ENCODE measurements around the gene AP3D1.

AP3D1 gene

DNA sequence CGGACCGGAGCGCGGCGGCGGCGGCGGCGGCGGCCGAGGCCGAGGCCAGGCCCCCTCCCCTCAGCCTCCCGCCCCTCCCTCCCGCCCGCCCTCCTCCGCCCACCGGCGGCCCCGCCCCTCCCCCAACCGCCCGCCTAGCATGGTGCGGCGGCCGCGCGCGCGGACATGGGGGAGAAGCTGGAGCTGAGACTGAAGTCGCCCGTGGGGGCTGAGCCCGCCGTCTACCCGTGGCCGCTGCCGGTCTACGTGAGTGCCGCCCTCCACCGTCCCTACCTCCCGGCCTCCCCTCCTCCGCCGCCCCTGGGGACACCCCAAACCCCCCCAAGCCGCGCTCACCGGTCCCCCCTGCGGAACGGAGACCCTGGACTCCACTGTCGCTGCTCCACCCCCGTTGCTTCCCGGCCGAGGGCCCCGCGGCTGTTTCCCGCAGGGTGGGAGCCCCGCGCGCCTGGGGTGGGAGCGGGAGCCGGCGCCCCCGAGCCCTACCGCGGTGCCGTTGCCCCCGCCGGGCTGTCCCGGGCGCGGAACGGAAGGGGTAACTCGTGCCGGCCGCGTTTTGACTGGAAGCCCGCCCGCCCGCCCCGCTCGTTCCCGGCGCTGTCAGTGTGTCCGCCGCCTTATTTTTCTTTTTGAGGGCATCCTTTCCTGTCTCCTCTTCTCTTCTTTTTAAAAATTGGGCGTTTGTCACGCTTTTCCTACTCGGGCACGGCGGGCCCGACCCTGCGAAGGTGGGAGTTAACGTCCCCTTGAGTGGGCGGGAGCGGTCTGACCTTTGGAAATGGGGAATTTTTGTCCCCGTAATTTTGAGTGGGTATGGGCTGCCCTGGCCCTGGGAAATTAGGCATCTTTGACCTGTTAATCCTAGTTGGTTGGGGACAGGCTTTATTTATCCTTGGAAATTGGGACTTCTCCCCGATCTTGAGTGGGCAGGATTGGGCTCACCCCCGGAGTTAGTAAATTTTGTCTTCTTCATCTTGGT is 12.9 kb upstream of the AP3D1 start:
- peak overlapping the region; percentile 79 for H3K4me3 ChIP-seq (ENCODE audit: low read depth, low read length)
- DNase-seq (ENCODE audit: low read depth), result no peak

DNA sequence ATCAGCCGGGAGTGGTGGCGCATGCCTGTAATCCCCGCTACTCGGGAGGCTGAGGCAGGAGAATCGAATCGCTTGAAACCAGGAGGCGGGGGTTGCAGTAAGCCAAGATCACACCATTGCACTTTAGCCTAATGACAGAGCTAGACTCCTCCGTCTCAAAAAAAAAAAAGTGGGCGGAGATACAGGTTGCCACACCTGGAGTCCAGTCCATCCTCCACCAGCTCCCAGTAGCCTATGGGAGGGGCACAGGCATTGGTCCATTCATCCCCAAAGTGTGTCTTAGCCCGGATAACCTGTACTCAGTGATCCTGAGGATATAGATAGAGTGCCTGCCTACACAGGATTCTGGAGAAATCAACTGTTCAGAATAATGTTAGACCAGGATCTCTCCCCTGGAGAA is 9.0 kb upstream of the AP3D1 start:
- DNase-seq (ENCODE audit: low read depth), result no peak
- H3K4me3 ChIP-seq (ENCODE audit: low read depth, low read length), result no peak overlapping the region

GRCh38 chr19:2157452-2157851 is 6.1 kb upstream of the AP3D1 start:
- H3K4me3 ChIP-seq (ENCODE audit: low read depth, low read length), result no peak overlapping the region
- DNase-seq (ENCODE audit: low read depth), result no peak

- DNase-seq (ENCODE audit: low read depth), result no peak
- H3K4me3 ChIP-seq (ENCODE audit: low read depth, low read length), result no peak overlapping the region
Measured at GRCh38 chr19:2154587-2155075, 3.3 kb upstream of the AP3D1 start.

- no peak for DNase-seq (ENCODE audit: low read depth)
- peak overlapping the region; percentile 99 for H3K4me3 ChIP-seq (ENCODE audit: low read depth, low read length)
Measured at GRCh38 chr19:2150794-2151338, 500 bp downstream of the AP3D1 start.

DNA sequence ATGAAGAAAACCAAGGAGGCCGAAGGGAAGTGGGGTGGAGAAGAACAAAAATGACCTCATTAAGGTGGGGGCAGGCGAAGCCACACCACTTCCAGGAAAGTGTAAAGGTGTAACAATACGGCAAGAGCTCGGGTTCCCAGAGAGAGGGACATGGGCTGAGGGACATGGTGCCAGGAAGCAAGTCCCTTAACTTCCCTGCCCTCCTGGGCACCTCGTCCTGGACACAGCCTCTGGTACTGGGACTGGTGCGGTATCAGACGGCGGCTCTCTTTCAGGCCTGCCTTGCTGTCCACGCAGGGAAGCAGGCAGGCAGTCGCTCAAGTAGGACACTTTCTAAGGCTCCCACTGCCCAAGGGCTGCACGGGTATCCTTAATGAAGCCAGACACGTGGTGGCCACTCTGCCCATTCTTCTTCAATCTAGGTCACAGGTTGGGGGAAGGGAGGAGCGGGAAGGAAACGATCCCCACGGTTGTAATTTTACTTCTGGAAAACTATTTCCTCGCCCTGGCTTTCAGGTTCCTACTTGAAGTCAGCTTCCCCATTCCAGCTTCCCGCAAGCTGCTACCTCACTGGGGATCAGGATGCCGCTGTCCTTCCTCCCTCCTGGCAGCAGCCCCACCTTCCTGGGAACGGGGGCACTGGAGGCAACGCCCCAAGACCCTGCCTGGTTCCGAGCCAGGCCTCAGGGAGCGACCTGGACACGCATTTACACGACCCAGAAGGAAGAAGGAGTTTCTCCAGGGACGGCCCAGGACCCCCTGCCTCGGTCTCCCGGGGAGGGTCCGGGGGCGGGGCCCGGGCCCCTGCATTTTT is 1.2 kb downstream of the AP3D1 start:
- H3K4me3 ChIP-seq (ENCODE audit: low read depth, low read length), result peak overlapping the region; percentile 99
- DNase-seq (ENCODE audit: low read depth), result no peak

GRCh38 chr19:2148482-2149135 is 2.8 kb downstream of the AP3D1 start:
- DNase-seq (ENCODE audit: low read depth), result no peak
- H3K4me3 ChIP-seq (ENCODE audit: low read depth, low read length), result no peak overlapping the region

GRCh38 chr19:2145831-2146241 is 5.5 kb downstream of the AP3D1 start:
- DNase-seq (ENCODE audit: low read depth), result no peak

GRCh38 chr19:2144190-2144589 is 7.2 kb downstream of the AP3D1 start:
- no peak for DNase-seq (ENCODE audit: low read depth)
- no peak overlapping the region for H3K4me3 ChIP-seq (ENCODE audit: low read depth, low read length)

More at GRCh38 chr19:2145831-2146241, 5.5 kb downstream of the AP3D1 start:
- no peak overlapping the region for H3K4me3 ChIP-seq (ENCODE audit: low read depth, low read length)

- no peak overlapping the region for H3K4me3 ChIP-seq (ENCODE audit: low read depth, low read length)
- DNase-seq (ENCODE audit: low read depth), result no peak
Measured at GRCh38 chr19:2142173-2142829, 9.1 kb downstream of the AP3D1 start.

DNA sequence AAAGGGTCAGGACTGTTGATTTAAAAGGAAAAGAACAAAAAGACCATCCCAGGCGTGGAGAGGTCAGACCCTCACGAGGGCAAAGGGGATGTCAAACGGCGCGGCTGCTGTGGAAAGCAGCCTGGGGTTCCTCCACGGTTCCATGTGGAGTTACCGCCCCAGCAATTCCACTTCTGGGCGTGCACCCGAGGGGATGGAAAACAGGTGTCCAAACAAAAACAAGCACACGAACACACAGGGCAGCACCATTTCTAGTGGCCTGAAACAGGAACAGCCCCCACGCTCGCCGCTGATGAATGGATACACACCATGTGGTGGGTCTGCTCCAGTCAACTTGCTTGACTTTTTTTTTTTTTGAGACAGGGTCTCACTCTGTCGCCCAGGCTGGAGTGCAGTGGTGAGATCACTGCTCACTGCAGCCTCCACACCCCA is 11.2 kb downstream of the AP3D1 start:
- no peak overlapping the region for H3K4me3 ChIP-seq (ENCODE audit: low read depth, low read length)
- DNase-seq (ENCODE audit: low read depth), result no peak

DNA sequence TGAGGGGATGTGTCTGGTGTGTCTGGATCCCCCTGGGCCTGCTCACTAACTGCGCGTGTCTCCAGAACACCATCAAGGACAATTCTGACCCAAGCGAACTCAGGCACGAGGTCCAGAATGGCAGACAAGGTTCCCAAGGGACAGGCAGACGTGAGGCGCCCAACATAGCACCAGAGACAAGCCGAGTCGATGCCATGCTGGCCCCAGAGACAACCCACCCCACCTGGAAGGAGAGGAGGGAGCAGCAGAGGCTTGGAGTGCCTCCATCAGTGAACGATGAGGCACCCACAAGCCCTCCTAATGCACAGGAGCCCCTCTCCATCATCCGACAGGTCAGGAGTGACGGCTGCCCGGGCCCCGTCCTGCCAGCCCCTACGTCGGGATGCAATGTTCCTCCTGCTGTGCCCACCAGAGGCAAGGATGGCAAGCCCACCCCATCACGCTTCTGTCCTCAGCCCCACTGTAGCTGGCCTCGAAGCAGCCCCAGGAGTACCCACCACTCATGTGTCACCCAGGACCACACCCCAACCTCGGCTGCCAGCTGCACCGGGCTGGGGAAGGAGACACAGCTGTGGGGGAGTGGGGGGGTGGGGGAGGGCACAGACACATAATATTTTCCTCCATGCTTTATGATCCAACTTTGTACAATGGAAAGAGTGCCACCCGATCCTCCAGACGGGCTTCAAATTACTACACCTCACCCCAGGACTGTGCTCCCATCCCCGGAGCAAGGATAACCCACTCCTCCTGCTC is 11.8 kb downstream of the AP3D1 start:
- no peak overlapping the region for H3K4me3 ChIP-seq (ENCODE audit: low read depth, low read length)
- no peak for DNase-seq (ENCODE audit: low read depth)

GRCh38 chr19:2138061-2138728 is 13.2 kb downstream of the AP3D1 start:
- DNase-seq (ENCODE audit: low read depth), result no peak

DNA sequence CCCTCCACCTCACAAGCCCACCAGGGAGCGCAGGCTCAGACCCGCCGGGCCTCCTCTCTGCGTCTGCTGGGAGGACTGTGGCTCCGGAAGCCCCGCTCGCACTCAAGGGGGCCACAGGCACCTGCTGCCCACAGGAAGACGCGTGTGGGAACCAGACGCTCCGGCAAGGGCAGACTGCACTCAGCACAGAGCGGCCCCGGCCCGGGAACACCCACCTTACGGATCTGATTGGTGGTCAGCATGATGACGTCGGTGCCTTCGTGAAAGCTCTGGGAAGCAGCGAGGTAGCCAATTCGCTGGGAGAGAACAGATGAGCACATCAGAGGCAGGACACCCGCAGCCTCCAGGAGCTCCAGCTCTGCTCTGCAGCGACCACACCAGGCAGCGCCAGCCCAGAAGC is 14.6 kb downstream of the AP3D1 start:
- H3K4me3 ChIP-seq (ENCODE audit: low read depth, low read length), result no peak overlapping the region

More at GRCh38 chr19:2138061-2138728, 13.2 kb downstream of the AP3D1 start:
- no peak overlapping the region for H3K4me3 ChIP-seq (ENCODE audit: low read depth, low read length)

GRCh38 chr19:2135474-2136402 is 15.6 kb downstream of the AP3D1 start:
- no peak overlapping the region for H3K4me3 ChIP-seq (ENCODE audit: low read depth, low read length)
- DNase-seq (ENCODE audit: low read depth), result no peak

More for the DNA sequence above, 14.6 kb downstream of the AP3D1 start:
- no peak for DNase-seq (ENCODE audit: low read depth)

DNA sequence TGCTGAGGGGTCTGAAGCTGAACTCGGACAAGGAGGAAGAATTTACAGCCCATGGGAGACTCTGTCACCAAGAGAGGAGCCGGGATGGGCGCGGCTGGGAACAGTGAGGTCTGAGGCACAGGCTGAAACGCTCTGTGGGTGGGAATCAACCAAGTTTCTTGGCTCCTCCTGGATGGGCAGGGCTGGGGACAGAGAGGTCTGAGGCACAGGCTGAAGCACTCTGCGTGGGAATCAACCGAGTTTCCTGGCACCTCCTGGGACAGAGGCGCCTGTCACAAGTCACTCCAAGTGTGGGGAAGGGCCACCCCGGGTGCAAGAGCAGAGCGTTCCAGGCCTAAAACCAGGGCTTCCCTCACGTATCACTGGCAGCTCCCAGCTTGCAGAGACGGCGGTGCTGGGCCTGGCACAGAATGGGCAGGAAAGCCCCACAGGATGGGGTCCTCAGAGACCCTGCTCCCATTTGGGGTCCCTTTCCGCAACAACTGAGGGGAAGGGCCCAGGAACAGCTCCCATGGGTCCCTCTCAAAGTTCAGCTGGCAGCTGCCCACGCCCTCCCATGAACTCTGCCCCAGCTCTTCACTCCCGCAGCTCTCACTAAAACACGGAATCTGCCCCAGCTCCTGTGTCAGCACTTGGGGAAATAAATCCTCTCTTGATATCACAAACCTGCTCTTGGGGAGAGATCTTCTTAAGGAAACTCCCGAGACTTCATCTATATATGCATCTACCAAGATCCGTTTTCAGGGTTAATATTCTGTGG is 18.5 kb downstream of the AP3D1 start:
- no peak for DNase-seq (ENCODE audit: low read depth)
- no peak overlapping the region for H3K4me3 ChIP-seq (ENCODE audit: low read depth, low read length)
